GM12873 (cell line): ENCODE measurements around the gene ADGRG3.

Experiments used
- TF ChIP-seq, protein P1 (sequence below): IDR thresholded peaks from 2 replicates; pipeline ENCODE4 v1.5.1; 2012; ENCODE audit warnings: low read depth, mild to moderate bottlenecking, moderate library complexity, low read length, control low read depth; ENCODE audit not compliant: insufficient read depth; ENCODE audit errors: missing control alignments

The ADGRG3 gene

DNA sequence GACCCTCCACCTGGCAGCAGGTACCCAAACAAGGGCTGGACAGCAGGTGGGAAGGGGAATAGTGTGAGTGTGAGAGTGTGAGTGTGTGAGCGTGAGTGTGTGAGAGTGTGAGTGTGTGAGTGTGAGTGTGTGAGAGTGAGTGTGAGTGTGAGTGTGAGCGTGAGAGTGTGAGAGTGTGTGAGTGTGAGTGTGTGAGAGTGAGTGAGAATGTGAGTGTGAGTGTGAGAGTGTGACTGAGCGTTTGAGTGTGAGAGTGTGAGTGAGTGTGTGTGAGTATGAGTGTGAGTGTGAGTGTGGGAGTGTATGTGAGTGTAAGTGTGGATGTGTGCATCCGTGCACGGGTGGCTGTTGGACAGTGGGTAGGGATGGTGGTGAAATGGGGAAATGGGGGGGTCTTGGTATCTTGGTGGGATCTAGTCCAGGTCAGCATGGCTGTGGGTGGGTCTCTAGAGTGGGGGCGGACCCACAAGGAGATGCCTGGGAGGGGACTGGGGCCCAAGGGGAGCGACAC is 39.3 kb upstream of the ADGRG3 start:
- TF ChIP-seq, protein P1, sequence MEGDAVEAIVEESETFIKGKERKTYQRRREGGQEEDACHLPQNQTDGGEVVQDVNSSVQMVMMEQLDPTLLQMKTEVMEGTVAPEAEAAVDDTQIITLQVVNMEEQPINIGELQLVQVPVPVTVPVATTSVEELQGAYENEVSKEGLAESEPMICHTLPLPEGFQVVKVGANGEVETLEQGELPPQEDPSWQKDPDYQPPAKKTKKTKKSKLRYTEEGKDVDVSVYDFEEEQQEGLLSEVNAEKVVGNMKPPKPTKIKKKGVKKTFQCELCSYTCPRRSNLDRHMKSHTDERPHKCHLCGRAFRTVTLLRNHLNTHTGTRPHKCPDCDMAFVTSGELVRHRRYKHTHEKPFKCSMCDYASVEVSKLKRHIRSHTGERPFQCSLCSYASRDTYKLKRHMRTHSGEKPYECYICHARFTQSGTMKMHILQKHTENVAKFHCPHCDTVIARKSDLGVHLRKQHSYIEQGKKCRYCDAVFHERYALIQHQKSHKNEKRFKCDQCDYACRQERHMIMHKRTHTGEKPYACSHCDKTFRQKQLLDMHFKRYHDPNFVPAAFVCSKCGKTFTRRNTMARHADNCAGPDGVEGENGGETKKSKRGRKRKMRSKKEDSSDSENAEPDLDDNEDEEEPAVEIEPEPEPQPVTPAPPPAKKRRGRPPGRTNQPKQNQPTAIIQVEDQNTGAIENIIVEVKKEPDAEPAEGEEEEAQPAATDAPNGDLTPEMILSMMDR = no peak

DNA sequence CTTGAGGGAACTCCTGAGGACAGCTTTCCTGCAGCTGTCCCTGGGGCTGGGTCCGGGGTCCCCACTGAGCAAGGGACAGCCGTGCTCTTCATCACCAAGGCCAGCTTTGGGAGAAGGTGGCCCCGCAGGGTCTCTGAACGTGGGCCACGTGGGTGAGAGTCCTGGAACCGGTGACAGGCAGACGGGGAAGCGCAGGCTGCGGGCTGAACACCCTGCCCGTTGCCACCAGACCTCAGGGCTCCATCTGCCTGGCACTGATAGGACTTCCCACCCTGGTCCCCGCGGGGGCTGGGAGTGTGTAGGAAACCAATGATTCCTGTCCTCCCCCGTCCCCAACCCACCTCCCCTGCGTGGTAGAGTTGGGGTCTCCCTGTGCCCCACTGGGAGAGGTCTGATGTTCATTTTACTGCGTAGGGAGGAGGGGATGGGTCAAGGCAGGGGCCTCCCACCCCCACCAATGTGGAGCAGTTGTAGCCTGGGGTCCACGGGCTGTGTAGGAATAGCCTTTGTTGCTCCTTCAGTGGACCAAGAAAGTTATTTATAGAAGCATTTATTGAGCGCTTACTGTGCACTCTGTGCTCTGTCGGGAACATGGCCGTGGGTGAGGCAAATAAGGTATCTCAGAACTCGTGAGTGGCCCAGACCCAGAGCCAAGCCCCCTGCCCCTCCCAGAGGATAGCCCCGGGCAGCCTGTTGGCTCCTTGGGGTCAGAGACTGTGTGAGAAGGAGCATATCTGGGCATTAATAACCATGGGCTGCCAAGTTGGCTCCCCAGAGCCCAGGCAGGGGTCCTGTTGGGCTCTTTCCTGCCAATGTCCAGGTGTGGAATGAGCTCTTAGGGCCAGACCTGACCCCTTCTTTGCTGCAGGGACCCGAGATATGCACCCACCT is 38.3 kb upstream of the ADGRG3 start:
- TF ChIP-seq, protein P1 = no peak

DNA sequence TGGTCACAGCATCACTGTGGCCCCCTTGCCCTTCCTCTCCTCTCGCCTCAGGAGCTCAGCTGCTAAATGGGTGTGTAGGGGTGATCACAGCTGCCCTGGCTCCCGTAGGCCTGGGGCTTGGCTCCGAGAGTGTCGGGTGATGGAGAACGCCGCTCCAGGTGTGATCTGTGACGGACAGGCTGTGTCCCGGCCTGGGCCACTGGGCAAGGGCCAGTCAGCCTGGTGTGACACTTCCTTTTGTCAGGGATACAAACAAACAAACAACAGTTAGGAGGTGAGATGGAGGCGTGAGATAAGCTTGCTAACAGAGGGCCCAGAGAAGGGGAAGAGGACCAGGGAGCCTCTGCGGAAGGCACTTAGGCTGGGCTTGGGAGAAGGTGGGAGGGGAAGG is 37.7 kb upstream of the ADGRG3 start:
- TF ChIP-seq, protein P1 = no peak

DNA sequence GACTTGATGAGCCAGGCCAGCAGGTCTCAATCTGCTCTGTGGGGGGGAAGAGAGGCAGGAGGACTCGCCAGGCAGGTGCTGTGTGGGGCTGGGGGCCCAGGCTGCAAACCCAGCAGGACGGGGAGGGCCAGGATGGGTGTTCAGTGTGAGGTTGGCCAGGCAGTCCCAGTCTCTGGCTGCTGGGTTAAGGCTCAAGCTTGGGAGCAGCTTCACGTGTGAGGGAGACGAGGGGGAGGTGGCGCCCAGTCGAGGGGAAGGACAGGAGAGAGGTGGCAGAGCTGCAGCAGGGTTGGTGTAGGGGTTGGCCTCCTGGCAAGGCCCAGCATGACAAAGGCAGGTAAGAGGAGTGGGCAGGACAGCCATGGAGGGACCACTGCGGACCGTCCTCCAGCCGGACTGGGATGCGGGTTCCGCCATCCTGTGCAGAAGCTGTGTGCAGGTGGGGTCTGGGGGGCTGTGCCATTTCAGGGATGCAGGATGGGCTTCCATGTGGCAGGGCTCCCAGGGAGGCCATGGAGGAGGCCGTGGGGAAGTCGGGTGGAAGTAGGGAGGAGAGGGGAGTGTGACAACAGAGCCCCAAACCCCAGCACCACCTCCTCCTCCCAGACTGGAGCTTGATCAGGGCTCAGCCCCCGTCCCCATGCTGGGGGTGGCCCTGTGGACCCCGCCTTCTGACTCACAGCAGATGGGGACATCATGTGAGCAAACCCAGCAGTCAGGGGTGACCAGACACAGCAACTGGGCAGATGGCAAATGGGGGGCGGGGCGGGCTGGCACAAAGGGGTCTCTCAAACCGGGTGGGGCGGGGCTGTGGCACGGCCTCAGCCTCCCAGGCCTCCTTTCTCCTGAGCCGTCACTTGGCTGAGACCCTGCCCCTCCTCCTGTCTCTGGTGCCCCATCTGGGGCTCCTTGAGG is 36.9 kb upstream of the ADGRG3 start:
- TF ChIP-seq, protein P1 = no peak

DNA sequence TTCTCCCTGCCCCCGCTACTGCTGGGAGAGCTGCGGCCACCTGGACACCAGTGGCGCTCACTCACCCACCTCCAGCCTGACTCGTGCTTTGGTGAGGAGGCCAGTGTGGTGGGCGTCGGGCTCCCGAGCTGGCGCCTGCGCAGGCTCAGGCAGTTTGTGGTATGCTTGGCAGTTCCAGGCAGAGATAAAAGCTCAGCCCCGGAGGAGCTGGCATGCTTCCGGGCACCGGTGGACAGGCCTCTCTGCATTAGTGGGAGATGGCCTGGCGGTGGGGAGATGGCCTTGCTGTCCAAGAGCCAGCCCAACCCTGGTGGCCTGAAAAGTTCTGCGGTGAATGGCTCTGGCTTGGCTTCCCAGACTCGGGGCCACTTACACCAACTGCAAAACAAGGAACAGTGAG is 35.5 kb upstream of the ADGRG3 start:
- TF ChIP-seq, protein P1 = no peak

DNA sequence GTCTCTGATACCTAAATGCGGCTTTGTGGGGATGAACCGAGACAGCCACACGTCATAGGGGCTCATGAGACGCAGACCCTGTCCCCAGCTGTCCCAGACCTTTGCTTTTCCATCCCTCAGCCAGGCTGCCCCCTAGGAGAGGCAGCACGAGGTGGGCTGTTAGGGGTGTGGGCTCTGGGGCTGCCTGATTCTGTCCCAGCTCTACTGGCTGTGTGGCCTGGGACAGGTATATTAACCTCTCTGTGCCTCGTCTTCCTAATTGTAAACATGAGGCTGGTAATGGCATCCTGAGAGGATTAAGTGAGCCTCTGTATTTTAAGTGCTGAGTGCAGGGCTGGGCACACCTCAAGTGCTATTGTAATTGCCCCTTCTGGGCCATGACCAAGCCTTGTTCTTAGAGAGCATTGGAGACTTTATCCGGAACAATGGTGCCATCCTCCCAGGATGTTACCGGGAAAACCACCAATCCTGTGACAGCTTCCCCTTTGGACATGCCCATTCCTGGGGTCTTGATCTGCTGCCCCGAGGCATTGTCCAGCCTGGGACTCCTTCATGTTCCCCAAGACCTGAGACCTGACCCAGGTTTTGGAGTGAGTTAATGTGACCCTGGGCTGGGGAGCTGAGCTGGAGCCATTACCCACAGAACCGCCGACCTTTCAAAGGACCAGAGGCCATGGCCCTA is 34.6 kb upstream of the ADGRG3 start:
- TF ChIP-seq, protein P1 = no peak
